GM18861 (cell line): ENCODE measurements around the gene PDE3B.
A peak's percentile ranks its signal among the peaks of the same experiment; 100 is the strongest.
"Not testable (repeated sequence)": the region's sequence is repeated elsewhere in the genome, so short reads cannot be mapped to it uniquely, and the experiment has no call there.

Experiments used
- ATAC-seq: cut with Tn5 transposase; IDR thresholded peaks from one replicate; pipeline ENCODE4 v1.9.1; 2021; ENCODE audit not compliant: unreplicated experiment

Gene PDE3B

DNA sequence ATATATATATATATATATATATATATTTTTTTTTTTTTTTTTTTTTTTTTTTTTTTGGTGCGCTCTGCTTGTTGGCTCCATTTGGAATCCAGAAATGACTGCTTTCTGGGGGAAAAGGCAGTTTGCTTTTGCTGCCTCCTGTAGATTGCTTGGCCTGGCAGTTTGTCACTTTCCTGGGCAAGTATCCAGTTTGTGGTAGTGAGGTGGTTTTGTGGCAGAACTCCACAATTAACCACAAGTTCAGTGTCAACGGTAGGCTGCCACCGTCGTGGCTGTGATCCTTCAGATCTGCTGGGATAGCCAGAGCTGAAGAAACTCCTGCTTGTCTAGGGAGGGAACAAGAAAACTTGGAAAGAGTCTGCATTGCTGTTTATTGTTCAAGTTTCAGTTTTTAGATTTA is 5.0 kb upstream of the PDE3B start:
- no peak for ATAC-seq

DNA sequence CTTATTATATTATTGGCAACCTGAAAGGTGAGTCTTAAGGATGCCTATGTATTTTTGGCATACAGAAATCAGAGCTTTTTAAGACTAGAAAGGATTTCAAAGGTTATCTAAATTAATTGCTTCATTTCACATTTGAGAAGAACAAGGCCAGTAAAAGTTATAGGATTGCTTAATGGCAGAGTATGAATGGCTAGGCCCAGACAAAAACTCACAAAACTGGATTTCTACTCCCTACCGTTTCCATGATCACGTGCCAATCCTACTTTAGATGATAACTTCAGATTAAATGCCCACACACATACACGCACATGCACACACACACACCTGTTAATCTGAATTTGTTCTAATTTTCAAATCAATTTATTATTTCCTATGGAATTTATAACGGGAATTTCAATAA is 1.8 kb upstream of the PDE3B start:
- ATAC-seq, result no peak

DNA sequence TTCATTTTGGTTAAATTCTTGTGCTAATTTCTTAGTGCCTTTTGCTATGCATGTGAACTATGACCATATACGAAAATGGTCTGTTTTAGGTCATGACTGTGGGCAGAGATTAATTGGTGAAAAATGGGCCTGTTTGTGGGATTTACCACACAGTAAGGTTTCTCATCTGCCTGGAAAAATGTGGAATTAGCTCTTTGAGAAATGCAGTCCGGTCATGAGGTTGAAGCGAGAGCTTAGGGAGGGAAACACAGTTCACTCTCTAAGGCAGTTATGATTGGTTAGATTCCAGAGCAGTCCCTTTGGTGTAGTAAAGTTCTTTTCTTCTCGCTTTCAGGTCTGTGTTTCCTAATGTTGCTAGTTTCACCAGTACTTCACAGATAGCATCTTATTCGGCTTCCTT is 1.2 kb upstream of the PDE3B start:
- ATAC-seq, result no peak

DNA sequence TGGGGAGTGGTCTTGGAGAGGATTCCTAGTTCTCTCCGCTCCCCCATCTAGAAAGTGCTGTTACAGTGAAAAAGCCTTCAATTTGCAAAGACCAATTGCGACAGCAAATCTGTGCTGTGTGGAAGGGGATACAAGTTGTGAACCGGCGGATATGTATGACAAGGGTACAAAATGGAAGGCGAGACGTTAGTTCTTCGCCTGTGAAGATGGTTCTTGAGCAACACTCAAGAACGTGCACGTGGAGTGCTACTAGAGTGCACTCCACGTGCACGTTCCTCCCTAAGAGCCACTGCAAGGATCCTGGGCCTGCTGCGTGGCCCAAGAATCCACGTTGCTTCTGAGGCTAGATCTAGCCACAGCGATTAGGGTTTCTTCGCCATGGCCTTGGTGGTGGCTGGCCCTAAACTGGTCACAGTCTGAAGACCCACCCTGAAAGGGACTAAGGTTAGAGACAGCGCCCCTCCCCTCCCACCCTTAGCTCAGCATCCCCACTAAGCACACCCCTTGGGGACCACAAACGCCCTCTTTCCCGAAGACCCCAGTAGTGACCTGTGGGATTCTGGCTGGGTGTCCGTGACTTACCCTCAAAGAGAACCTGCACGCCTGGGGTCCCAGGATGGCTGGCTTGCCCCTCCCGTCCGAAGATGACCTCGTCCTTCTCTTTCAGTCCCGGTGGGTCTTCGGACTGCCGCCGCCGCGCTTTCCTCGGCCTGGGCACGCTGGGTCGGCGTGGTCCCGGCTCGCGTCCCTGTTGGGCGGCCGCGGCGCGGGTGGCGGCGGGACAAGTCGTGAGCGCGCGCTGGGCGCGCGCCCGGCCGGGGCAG is 519 bp upstream of the PDE3B start:
- ATAC-seq, result no peak

DNA sequence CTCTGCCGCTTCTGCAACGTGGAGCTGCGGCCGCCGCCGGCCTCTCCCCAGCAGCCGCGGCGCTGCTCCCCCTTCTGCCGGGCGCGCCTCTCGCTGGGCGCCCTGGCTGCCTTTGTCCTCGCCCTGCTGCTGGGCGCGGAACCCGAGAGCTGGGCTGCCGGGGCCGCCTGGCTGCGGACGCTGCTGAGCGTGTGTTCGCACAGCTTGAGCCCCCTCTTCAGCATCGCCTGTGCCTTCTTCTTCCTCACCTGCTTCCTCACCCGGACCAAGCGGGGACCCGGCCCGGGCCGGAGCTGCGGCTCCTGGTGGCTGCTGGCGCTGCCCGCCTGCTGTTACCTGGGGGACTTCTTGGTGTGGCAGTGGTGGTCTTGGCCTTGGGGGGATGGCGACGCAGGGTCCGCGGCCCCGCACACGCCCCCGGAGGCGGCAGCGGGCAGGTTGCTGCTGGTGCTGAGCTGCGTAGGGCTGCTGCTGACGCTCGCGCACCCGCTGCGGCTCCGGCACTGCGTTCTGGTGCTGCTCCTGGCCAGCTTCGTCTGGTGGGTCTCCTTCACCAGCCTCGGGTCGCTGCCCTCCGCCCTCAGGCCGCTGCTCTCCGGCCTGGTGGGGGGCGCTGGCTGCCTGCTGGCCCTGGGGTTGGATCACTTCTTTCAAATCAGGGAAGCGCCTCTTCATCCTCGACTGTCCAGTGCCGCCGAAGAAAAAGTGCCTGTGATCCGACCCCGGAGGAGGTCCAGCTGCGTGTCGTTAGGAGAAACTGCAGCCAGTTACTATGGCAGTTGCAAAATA is 816 bp downstream of the PDE3B start:
- ATAC-seq, result peak; percentile 38

DNA sequence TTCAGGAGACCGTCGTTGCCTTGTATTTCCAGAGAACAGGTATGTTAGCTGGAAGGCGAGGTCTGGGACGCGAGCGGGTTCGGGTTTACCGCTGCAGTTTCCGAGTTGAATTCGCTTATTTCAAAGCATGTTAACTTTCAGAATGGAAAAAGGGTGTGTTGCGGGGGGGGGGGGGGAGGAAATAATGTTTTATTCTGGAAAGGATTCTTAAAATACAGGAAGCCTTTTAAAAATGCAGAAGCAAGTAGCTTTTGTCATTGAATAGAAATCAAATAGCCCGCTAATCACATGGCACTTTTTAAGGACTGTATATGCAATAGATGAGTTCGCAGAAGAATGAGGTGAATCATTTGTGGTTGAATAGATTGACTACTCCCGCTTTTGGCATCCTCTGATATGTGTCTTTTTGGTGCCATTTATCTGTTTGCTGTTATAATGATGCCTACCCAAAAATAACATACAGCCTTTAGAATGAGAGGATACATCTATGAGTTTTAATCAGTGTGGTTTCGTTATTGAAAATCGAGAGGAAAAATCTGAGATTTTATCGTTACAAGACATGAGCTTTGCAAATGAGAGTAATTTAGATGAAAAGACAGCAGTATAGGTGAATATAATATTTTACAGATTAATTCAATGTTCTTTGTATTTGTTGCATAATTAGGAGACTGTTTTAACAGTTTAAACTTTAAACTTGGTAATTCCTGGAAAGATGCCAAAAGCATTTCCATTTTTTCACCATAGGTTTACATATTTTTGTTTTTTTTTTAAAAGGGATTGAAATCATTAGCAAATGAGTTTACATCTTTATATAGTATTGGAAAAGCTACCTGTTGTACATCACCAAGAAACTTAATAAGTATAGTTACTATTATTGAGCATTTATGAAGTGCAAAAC is 1.7 kb downstream of the PDE3B start:
- ATAC-seq, result no peak

DNA sequence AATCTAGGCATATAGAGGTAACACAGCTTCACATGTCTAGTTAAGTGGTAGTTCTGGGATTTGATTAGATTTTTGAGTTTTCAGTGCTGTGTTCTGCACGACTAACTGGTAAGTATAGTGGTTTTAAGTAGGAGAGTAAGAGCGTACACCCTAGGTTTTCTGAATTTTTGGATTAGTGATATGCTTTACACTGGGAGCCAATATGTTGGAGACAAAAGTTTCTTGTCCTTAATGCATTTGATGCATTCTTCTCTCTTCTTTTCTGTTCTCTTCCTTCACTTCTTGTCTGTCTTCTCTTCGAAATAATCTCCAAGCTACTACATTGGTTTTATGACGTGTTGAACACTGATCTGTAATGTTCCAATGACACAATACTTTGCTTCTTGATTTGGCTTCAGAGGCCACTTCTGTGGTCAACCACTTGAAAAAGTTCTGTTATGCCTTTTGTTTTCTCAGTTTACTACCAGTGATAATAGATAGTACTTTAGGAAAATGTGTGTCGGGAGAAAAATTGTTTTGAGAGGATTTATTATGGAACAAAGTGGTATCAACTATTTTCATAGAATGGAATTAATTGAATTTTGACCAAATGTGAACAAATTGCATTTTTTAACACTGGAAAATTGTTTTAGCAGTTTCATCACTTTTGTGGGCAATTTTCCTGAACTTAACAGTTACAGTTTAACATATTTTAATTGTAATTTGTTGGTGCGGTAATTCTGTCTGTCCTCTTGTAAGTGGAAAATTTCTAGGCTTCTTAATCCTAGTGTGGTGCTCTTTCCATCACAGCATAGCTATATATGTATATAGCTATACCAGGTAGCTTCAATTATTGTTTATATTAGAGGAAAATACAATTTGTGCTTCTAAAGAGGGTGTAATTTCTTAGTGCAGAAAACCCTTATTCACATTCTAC is 2.6 kb downstream of the PDE3B start:
- no peak for ATAC-seq

DNA sequence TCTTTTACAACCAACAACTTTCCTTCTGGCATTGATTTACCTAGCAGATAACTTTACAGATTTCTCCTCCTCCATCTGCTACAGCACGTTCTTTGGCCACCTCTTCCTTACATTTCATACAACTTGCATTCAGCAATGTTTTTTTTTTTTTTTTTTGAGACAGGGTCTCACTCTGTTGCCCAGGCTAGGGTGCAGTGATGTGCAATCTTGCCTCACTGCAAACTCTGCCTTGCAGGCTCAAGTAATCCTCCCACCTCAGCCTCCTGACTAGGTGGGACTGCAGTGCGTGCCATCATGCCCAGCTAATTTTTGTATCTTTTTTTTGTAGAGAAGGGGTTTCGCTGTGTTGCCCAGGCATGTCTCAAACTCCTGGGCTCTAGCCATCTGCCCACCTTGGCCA is 6.5 kb downstream of the PDE3B start:
- ATAC-seq, result no peak

DNA sequence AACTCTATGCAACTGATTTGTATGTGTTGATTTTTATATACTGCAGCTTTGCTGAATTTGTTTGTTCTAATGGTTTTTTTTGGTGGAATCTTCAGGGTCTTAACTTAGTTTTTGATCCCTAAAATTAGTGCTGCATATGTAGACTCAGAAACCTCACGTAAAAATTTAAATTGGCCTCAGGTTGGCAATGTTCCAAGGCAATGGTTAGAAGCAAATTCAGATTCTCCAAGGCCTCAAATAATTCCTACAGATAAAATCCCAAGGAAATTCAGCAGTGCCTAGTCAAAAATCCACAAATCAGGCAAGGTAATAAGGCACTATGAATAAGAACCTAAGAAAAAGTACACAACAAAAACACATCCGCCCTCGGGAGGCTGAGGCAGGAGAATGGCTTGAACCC is 9.5 kb downstream of the PDE3B start:
- ATAC-seq, result no peak

DNA sequence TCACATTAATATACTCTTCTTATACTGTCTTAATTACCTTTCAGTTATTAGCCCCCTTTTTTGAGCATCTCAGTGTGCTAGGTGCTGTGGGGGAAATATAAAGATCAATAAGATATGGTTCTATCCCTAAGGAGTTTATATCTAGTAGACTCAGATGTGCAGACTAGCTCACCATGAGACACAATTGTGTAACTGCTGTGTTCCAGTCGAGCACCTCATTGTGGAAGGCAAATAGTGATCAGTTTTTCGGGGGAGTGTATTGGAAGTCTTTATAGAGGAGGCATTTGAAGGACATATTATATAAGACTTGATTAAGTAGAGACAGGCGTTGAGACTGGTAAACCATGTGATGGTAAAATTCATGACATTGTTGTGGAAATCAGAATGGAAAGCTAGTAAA is 11.8 kb downstream of the PDE3B start:
- ATAC-seq, result no peak

DNA sequence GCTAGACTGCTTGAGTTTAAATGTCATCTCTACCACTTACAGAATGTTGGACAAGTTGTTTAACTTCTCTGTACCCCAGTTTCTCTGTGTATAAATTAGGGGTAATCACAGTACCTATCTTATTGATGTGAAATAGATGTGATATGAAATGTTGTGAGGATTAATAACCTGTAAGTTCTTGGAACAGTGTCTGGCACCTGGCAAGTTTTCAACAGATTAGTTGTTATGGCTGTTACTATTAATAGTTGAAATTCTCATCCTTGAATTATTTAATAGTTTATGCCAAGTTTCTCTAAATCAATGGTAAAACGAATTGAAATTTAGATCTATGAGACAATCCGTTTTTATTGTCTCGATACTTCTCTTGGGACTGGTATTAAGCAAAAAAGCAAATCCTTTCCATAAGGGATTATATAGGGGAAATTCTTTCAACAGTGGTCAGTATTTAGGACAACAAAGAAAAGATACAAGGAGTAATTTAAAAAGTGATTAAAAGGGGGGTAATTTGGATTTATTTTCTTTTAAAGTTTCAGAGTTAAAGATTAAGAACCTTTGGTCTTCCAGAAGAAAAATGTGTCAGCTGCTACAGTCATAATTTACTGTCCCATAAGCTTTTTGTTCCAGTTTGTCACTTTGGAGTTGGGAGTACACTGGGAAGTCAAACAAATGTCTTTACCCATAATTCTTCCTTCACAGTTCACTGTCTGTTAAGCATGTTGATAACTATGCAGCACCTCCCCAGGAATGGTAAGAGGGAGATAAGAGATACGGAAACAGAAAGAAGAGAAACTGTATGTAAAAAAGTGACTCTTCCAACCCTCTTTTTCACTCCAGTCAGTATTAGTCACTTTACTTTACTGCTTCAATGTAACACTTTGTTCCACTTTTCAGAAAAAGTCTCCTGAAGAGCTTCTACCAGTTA is 13.2 kb downstream of the PDE3B start:
- no peak for ATAC-seq

DNA sequence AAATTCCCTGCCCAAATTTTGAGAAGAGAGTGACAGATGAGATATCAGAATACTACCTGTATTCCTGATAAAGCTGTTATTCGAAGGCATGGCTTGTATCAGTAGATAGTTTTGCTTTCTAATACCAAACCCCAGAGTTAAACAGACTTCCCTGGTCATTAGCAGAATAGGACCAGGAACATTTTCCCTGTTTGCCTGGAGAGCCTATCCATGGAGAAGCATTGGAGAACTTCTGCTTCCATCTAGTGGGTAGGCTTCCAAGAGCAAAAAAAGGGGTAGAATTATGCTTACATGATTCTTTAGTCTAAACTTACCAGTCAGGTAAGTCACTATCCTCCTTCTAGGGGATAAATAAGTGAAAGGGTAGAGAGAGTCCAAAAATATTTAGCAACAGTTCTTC is 14.2 kb downstream of the PDE3B start:
- no peak for ATAC-seq

DNA sequence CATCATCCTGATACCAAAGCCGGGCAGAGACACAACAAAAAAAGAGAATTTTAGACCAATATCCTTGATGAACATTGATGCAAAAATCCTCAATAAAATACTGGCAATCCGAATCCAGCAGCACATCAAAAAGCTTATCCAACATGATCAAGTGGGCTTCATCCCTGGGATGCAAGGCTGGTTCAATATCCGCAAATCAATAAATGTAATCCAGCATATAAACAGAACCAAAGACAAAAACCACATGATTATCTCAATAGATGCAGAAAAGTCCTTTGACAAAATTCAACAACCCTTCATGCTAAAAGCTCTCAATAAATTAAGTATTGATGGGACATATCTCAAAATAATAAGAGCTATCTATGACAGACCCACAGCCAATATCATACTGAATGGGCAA is 21.3 kb downstream of the PDE3B start:
- ATAC-seq, result not testable (repeated sequence)

DNA sequence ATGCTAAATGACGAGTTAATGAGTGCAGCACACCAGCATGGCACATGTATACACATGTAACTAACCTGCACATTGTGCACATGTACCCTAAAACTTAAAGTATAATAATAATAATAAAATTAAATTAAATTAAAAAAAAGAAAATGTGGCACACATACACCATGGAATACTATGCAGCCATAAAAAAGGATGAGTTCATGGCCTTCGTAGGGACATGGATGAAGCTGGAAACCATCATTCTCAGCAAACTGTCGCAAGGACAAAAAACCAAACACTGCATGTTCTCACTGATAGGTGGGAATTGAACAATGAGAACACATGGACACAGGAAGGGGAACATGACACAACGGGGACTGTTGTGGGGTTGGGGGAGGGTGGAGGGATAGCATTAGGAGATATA is 23.7 kb downstream of the PDE3B start:
- not testable (repeated sequence) for ATAC-seq

DNA sequence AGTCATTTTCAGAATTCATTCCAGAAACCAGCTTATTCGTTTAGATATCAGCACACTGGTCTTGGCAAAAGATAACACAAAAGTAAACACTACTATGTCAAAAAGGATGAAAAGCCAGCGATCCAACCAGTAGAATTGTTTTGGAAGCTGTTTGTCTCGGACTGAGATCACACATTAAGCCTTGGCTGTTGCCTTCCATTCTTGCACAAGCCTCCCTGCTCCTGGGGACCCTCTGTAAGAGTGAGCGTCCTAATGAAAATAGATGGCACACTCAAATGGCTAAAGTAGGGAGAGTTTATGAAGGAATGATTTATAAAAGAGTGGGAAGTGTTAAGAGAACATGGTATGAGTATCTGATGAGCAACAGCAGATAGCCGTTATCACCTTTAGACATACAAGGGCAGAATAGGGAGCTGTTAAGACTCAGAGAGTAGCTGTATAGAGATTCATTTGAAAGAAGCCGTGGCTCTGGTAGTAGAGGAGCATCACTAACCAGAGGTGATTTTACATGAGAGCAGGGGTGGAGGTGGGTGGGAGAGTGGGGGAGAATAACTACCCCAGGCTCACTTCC is 25.2 kb downstream of the PDE3B start:
- no peak for ATAC-seq

DNA sequence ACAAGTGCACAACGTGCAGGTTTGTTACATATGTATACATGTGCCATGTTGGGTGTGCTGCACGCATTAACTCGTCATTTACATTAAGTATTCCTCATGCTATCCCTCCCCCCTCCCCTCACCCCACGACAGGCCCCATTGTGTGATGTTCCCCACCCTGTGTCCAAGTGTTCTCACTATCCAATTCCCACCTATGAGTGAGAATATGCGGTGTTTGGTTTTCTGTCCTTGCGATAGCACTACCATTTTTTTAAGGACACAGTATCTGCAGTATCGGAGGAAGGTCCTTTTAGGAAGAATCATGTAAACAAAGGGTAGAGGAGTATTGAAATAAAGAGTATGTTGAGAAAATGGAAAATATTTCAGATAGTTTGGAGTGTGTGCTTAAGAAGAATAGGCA is 25.9 kb downstream of the PDE3B start:
- ATAC-seq, result no peak

DNA sequence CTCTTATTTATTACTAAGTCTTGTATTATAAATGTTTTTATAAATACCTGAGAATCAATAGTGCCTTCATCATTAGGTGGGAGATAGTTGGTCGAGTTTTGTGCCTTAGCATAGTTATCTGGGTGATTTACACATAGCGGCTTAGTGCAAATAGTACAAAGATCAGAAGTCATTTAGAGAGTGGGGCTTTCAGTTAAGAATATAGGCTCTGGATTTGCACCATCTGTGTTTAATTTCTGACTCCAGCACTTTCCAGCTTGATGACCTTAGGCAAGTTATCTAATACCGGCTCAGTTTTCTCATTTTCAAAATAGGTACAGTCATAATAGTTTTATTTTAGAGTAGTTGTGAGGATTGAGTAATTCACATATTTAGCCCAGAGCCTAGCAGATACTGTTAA is 26.4 kb downstream of the PDE3B start:
- ATAC-seq, result no peak

DNA sequence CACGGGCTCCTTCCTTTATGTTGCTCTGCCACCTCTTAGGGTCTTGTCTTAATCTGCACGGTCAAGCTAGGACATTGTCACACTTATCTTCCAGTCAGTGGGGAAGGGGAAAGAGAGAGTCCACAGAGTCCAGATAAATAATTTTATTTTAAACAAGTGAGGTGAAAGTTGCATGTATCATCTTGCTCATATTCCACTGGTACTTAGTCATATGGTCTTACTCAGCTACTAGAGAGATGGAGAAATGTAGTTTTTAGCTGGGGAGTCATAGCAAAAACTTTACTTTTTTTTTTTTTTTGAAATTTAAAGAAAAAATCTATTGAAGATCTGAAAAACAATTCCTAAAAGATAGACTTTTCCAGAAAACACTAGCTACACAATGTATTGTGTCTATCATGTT is 29.0 kb downstream of the PDE3B start:
- ATAC-seq, result no peak

DNA sequence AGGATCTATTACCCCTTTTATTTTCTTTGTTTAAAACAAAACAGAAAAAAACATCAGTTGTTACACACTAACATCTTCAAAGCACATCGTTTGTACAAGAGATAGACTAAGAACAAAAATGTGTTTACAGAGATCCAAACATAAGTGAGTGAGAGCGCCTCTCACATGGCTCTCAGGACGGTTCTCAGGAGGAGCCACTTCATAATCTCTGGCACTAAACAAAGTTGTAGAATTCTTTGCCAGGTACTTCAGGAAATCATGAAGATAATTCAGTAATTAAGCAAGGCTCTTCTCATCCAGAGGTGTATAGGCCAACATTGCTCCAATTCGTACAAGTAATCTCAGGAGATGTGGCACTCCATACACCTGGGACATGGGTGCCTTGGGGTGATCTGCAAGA is 29.8 kb downstream of the PDE3B start:
- no peak for ATAC-seq
